Prostate gland (tissue), 2 donors: Measurements from ENCODE around the gene YIF1A. TPM values are rescaled to one million over a fixed set of nuclear protein-coding genes. Genes with fewer than 3 reads are reported as not detected.

Experiments
- DNase-seq: peaks from one replicate; pipeline ENCODE4 v3.0.0-alpha.2; 2019; ENCODE audit warnings: low spot score
- H3K27ac ChIP-seq, 2 donors: fragments of 200-600 bp; sonication (generic); 2 replicates each; pipeline ENCODE4 v1.5.1; 2017 to 2019
- H3K27me3 ChIP-seq: fragments of 200-600 bp; sonication (generic); replicated peaks from 2 replicates; pipeline ENCODE4 v1.5.1; 2019; ENCODE audit not compliant: insufficient read depth
- H3K36me3 ChIP-seq, 2 donors: fragments of 200-600 bp; sonication (generic); 1 replicate in 1 of 2; 2 replicates in 1 of 2; pipeline versions ENCODE4 v1.5.1 to v1.8.1; 2017 to 2019
- H3K4me1 ChIP-seq: fragments of 200-600 bp; sonication (generic); replicated peaks from 2 replicates; pipeline ENCODE4 v1.5.1; 2019
- H3K4me3 ChIP-seq, 2 donors: fragments of 200-600 bp; sonication (generic); 2 replicates each; pipeline ENCODE4 v1.5.1; 2017 to 2019
- H3K9me3 ChIP-seq: fragments of 200-600 bp; sonication (generic); 2 replicates; pipeline ENCODE4 v1.5.1; 2017
- POLR2A ChIP-seq: fragments of 450-650 bp; IDR thresholded peaks from one replicate; pipeline ENCODE4 v1.6.1; 2016; ENCODE audit warnings: antibody characterized with exemption, mild to moderate bottlenecking
- POLR2AphosphoS5 ChIP-seq: sonication (generic); formaldehyde crosslinking; IDR thresholded peaks from one replicate; pipeline ENCODE4 v1.6.1; 2017; ENCODE audit warnings: antibody characterized with exemption
- WGBS: methylation state at CpG from one replicate; pipeline ENCODE4 v1.1.5; 2018; 5-methylcytosine and 5-hydroxymethylcytosine counted together
- intact Hi-C: fragments of 100-400 bp; cut with DNase I; formaldehyde crosslinking; loops from one replicate; pipeline ENCODE4 v1.14.2; 2022
- total RNA-seq, 2 donors: library from RNA; depleted of rRNA; stranded (reverse); fragments of >200 nt; gene quantifications; one replicate each; pipeline ENCODE4 v1.1.0, GENCODE V29; 2016
- TF ChIP-seq, protein P1 (sequence below), 4 experiments: fragments of 200-600 bp in 2 of 4; fragments of 450-650 bp in 2 of 4; sonication (generic) in 2 of 4; IDR thresholded peaks; 1 replicate in 3 of 4; 2 replicates in 1 of 4; pipeline ENCODE4 v1.5.1; 2016 to 2019; ENCODE audit warnings: antibody characterized with exemption in 4 of 4, mild to moderate bottlenecking in 2 of 4, moderate library complexity in 2 of 4

The YIF1A gene
- total RNA-seq, 2 donors from 2014 or later = 92.6 to 112 TPM

GRCh38 chr11:66263785-66264184, 25.2 kb downstream of the YIF1A start:
- H3K4me3 ChIP-seq = no peak overlapping the region
- no peak overlapping the region for H3K27ac ChIP-seq
- H3K9me3 ChIP-seq = no peaks in the 10 kb centered on the region
- H3K36me3 ChIP-seq = peaks cover 0 to 7% of the 10 kb centered on the region in 2 donors
- no peak for DNase-seq
- 92% methylated on average over 10 of the region's 10 CpGs for WGBS
- intact Hi-C loops = loop anchor here (10.0 kb wide), 1 partner anchor 349 kb away; the partner anchor contains the start of genes C11orf68 and DRAP1
- H3K4me1 ChIP-seq = peaks cover 7% of the 10 kb centered on the region
- TF ChIP-seq, protein P1, sequence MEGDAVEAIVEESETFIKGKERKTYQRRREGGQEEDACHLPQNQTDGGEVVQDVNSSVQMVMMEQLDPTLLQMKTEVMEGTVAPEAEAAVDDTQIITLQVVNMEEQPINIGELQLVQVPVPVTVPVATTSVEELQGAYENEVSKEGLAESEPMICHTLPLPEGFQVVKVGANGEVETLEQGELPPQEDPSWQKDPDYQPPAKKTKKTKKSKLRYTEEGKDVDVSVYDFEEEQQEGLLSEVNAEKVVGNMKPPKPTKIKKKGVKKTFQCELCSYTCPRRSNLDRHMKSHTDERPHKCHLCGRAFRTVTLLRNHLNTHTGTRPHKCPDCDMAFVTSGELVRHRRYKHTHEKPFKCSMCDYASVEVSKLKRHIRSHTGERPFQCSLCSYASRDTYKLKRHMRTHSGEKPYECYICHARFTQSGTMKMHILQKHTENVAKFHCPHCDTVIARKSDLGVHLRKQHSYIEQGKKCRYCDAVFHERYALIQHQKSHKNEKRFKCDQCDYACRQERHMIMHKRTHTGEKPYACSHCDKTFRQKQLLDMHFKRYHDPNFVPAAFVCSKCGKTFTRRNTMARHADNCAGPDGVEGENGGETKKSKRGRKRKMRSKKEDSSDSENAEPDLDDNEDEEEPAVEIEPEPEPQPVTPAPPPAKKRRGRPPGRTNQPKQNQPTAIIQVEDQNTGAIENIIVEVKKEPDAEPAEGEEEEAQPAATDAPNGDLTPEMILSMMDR (IDR thresholded peaks at IDR 0.05) = no peak
- TF ChIP-seq POLR2AphosphoS5 (no peak), POLR2A (no peak)
- no peaks in the 10 kb centered on the region for H3K27me3 ChIP-seq

- intact Hi-C loops = loop anchor here (10.0 kb wide), 1 partner anchor 348 kb away; the partner anchor contains the start of genes C11orf68 and DRAP1
- H3K27me3 ChIP-seq = no peaks in the 10 kb centered on the region
- H3K9me3 ChIP-seq = no peaks in the 10 kb centered on the region
- TF ChIP-seq POLR2A (no peak), POLR2AphosphoS5 (no peak)
- TF ChIP-seq, protein P1 (IDR thresholded peaks at IDR 0.05) = no peak
- H3K4me1 ChIP-seq = peaks cover 10% of the 10 kb centered on the region
- no peak overlapping the region for H3K27ac ChIP-seq
- WGBS = 98% methylated on average over 4 of the region's 4 CpGs
- no peak overlapping the region for H3K4me3 ChIP-seq
- peaks cover 0 to 7% of the 10 kb centered on the region in 2 donors for H3K36me3 ChIP-seq
- DNase-seq = no peak
Observed at GRCh38 chr11:66263231-66263630, 25.7 kb downstream of the YIF1A start.

GRCh38 chr11:66262696-66263095, 26.2 kb downstream of the YIF1A start:
- DNase-seq = no peak
- Histone ChIP-seq H3K36me3 (peaks cover 0 to 7% of the 10 kb centered on the region in 2 donors), H3K27me3 (no peaks in the 10 kb centered on the region), H3K9me3 (no peaks in the 10 kb centered on the region), H3K27ac (no peak overlapping the region), H3K4me1 (peaks cover 10% of the 10 kb centered on the region), H3K4me3 (no peak overlapping the region)
- TF ChIP-seq POLR2A (no peak), POLR2AphosphoS5 (no peak)
- TF ChIP-seq, protein P1 (IDR thresholded peaks at IDR 0.05) = no peak
- WGBS = 74% methylated on average over 4 of the region's 12 CpGs
- intact Hi-C loops = loop anchor here (10.0 kb wide), 1 partner anchor 348 kb away; the partner anchor contains the start of genes C11orf68 and DRAP1

- Histone ChIP-seq H3K9me3 (no peaks in the 10 kb centered on the region), H3K4me3 (no peak overlapping the region), H3K27ac (no peak overlapping the region), H3K4me1 (peaks cover 10% of the 10 kb centered on the region), H3K36me3 (peaks cover 0 to 7% of the 10 kb centered on the region in 2 donors), H3K27me3 (no peaks in the 10 kb centered on the region)
- WGBS = 93% methylated on average over 5 of the region's 5 CpGs
- intact Hi-C loops = loop anchor here (10.0 kb wide), 1 partner anchor 347 kb away; the partner anchor contains the start of genes C11orf68 and DRAP1
- DNase-seq = no peak
- TF ChIP-seq POLR2A (no peak), POLR2AphosphoS5 (no peak)
Observed at GRCh38 chr11:66262191-66262590, 26.8 kb downstream of the YIF1A start.

DNA sequence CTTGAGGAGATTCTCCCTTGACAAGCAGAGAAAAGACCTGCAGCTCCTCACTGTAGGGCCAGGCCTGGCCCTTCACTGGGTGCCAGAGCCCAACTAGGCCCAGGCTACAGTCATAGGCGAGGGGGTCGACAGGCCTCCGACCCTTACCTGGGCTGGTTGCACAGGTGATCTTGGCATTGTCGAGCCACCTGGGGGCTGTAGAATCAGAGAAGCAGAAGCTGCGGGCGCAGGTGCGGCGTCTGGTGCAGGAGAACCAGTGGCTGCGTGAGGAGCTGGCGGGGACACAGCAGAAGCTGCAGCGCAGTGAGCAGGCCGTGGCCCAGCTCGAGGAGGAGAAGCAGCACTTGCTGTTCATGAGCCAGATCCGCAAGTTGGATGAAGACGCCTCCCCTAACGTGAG, 27.4 kb downstream of the YIF1A start:
- intact Hi-C loops = loop anchor here (10.0 kb wide), 1 partner anchor 347 kb away; the partner anchor contains the start of genes C11orf68 and DRAP1
- TF ChIP-seq POLR2A (no peak), POLR2AphosphoS5 (no peak)
- TF ChIP-seq, protein P1 (IDR thresholded peaks at IDR 0.05) = no peak

More for the DNA sequence above, 27.4 kb downstream of the YIF1A start:
- Histone ChIP-seq H3K4me3 (no peak overlapping the region), H3K4me1 (peaks cover 4% of the 10 kb centered on the region), H3K27me3 (no peaks in the 10 kb centered on the region), H3K27ac (no peak overlapping the region), H3K9me3 (no peaks in the 10 kb centered on the region), H3K36me3 (peaks cover 0 to 7% of the 10 kb centered on the region in 2 donors)
- DNase-seq = no peak
- 91% methylated on average over 16 of the region's 16 CpGs for WGBS
